ENCODE measurements around the gene RPL27A. TPM values are rescaled to one million over a fixed set of nuclear protein-coding genes. Genes with fewer than 3 reads are reported as not detected.

Gene RPL27A
- total RNA-seq, 2 donors from 2014 or later, result 701 to 1,045 TPM

- H3K9ac ChIP-seq (ENCODE audit: low read depth in 2 of 2, low read length in 2 of 2), result peak overlapping the region in 1 of 2 donors; percentile 99
- peak overlapping the region; percentile 99 for H3K27ac ChIP-seq
- peaks cover 20% of the 10 kb centered on the region for H3K4me1 ChIP-seq
Observed at GRCh38 chr11:8684600-8685290, 2.2 kb downstream of the RPL27A start.

DNA sequence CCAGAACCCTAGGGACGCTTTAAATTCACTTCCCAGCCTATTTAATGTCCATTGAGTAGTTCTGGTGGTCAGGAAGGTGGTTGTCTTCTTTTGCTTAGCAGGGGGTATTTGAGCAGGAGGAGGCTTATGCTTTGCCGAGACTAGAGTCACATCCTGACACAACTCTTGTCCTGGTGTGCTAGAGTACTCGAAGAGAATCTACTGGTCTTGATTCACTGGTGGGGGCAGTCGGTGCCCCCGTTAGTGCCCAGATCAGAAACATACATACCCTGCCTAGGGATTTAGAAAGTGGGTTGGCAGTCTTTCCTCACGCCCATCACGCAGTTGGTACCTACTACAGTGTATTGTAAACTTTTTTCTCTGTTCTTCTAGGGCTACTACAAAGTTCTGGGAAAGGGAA lies 2.7 kb downstream of the RPL27A start:
- H3K4me3 ChIP-seq, result no peak overlapping the region
- H3K9me3 ChIP-seq, result no peaks in the 10 kb centered on the region
- H3K27me3 ChIP-seq, result no peaks in the 10 kb centered on the region
- TF ChIP-seq, protein P1, sequence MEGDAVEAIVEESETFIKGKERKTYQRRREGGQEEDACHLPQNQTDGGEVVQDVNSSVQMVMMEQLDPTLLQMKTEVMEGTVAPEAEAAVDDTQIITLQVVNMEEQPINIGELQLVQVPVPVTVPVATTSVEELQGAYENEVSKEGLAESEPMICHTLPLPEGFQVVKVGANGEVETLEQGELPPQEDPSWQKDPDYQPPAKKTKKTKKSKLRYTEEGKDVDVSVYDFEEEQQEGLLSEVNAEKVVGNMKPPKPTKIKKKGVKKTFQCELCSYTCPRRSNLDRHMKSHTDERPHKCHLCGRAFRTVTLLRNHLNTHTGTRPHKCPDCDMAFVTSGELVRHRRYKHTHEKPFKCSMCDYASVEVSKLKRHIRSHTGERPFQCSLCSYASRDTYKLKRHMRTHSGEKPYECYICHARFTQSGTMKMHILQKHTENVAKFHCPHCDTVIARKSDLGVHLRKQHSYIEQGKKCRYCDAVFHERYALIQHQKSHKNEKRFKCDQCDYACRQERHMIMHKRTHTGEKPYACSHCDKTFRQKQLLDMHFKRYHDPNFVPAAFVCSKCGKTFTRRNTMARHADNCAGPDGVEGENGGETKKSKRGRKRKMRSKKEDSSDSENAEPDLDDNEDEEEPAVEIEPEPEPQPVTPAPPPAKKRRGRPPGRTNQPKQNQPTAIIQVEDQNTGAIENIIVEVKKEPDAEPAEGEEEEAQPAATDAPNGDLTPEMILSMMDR (IDR thresholded peaks at IDR 0.05), result no peak
- intact Hi-C loops (cut with DNase I), result loop anchor here (5.0 kb wide), 1 partner anchor 127 kb away; a partner anchor contains a TSS
- H3K27ac ChIP-seq, result no peak overlapping the region
- no peak for DNase-seq
- H3K4me1 ChIP-seq, result peaks cover 20% of the 10 kb centered on the region
- H3K36me3 ChIP-seq, result peaks cover 12% of the 10 kb centered on the region
- peak overlapping the region in 1 of 2 donors; percentile 99 for H3K9ac ChIP-seq (ENCODE audit: low read depth in 2 of 2, low read length in 2 of 2)

More at GRCh38 chr11:8684600-8685290, 2.2 kb downstream of the RPL27A start:
- H3K9me3 ChIP-seq, result no peaks in the 10 kb centered on the region
- H3K27me3 ChIP-seq, result no peaks in the 10 kb centered on the region
- peak overlapping the region; percentile 76 for H3K4me3 ChIP-seq
- intact Hi-C loops (cut with DNase I), result loop anchor here (5.0 kb wide), 1 partner anchor 128 kb away; a partner anchor contains a TSS
- TF ChIP-seq, protein P1 (IDR thresholded peaks at IDR 0.05), result no peak
- no peak for DNase-seq
- peaks cover 12% of the 10 kb centered on the region for H3K36me3 ChIP-seq

DNA sequence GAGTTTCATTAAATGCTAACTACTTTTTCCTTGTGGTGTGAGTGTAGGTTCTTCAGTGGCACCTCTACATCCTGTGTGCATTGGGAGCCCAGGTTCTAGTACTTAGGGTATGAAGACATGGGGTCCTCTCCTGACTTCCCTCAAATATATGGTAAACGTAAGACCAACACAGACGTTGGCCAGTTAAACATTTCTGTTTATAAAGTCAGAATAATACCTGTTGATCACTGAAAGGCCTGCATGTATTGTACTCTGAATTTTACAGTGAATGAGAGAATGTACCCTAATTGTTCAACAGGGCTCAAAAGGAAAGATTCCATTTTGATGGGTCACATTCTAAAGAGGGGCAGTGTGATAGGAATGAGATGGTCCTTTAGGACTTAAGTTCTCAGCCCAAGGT lies 3.2 kb downstream of the RPL27A start:
- H3K27ac ChIP-seq, result no peak overlapping the region
- DNase-seq, result no peak
- H3K4me1 ChIP-seq, result peaks cover 20% of the 10 kb centered on the region
- no peak overlapping the region for H3K4me3 ChIP-seq
- H3K36me3 ChIP-seq, result peaks cover 12% of the 10 kb centered on the region
- H3K27me3 ChIP-seq, result no peaks in the 10 kb centered on the region
- no peaks in the 10 kb centered on the region for H3K9me3 ChIP-seq
- TF ChIP-seq, protein P1 (IDR thresholded peaks at IDR 0.05), result no peak
- no peak overlapping the region for H3K9ac ChIP-seq (ENCODE audit: low read depth in 2 of 2, low read length in 2 of 2)
- intact Hi-C loops (cut with DNase I), result loop anchor here (5.0 kb wide), 1 partner anchor 126 kb away; a partner anchor contains a TSS

DNA sequence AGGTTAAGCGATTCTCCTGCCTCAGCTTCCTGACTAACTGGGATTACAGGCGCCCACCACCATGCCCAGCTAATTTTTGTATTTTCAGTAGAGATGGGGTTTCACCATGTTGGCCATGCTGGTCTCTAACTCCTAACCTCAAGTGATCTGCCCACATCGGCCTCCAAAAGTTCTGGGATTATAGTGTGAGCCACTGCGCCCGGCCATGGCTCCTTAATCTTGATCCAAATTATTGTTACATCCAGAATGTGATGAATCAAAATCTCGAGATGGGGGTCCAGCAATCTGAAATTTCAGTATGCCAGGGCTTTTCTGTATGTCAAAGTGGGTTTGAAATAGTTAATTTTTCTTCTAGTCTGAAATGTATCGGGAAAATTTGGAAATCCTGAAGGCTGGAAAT lies 3.7 kb downstream of the RPL27A start:
- Histone ChIP-seq H3K9me3 (no peaks in the 10 kb centered on the region), H3K36me3 (peaks cover 12% of the 10 kb centered on the region), H3K27ac (no peak overlapping the region), H3K4me1 (peaks cover 20% of the 10 kb centered on the region), H3K9ac (ENCODE audit: low read depth in 2 of 2, low read length in 2 of 2) (no peak overlapping the region), H3K4me3 (no peak overlapping the region), H3K27me3 (no peaks in the 10 kb centered on the region)
- DNase-seq, result no peak
- intact Hi-C loops (cut with DNase I), result loop anchor here (5.0 kb wide), 1 partner anchor 126 kb away; a partner anchor contains a TSS
- TF ChIP-seq, protein P1 (IDR thresholded peaks at IDR 0.05), result no peak

DNA sequence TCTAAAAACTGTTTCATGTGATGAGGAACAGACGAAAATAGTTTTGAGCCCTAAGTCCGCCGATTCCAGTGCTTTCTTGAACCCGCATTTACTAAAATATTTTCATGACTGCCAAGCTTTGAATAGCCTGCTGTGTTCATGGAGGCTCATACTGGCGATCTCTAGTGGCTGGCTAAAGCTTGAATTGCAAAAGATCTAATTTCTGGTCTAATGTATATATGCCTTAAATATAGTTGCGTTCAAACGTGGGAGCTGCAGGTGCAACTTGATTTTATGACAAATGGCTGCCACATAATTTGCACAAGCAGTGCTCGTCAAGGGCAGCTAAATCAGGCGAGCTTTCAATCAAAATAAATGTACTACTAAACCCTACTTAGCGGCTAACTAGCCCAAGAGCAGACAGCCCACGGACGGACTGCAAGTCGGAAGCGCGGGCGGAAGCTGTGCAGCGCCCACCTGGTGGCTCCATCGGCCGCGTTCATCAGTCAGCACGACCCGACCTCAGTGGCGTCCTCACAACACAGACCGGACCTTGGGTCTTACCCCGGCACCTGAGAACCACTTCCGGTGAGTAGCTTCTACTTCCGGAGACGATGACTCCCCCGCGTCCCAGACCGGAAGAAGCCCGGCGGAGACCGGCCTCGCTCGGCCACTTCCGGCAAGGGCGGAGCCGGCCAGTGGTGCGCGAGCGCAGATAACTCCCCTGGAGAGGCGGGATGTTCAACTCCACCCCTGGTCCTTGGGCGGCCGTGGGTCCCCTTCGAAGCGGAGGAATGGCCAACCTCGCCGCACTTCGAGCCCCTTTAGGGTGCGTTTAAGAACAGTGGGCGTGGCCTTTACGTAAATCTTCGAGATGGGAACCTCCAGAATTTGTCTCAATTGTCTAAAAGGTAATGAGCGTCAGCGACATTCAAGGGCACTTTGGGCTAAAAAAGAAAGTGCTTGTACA lies 6.1 kb downstream of the RPL27A start:
- peak; percentile 96 for DNase-seq
- H3K9ac ChIP-seq (ENCODE audit: low read depth in 2 of 2, low read length in 2 of 2), result peak overlapping the region; percentile 73 to 87
- H3K27me3 ChIP-seq, result no peaks in the 10 kb centered on the region
- peaks cover 13% of the 10 kb centered on the region for H3K36me3 ChIP-seq
- H3K27ac ChIP-seq, result peak overlapping the region; percentile 86
- H3K4me1 ChIP-seq, result peaks cover 20% of the 10 kb centered on the region
- peak overlapping the region; percentile 50 for H3K4me3 ChIP-seq
- H3K9me3 ChIP-seq, result no peaks in the 10 kb centered on the region
- TF ChIP-seq, protein P1 (IDR thresholded peaks at IDR 0.05), result no peak
- intact Hi-C loops (cut with DNase I), result loop anchor here (5.0 kb wide), 1 partner anchor 124 kb away; a partner anchor contains a TSS

Measured in colonic mucosa (tissue), 4 donors.